GM19193 (cell line): Measurements from ENCODE around the gene ULK4.
A peak's percentile ranks its signal among the peaks of the same experiment; 100 is the strongest.

Source experiments
- POLR2A ChIP-seq: IDR thresholded peaks from 4 replicates; pipeline ENCODE4 v1.6.1; 2011; ENCODE audit not compliant: insufficient read depth, insufficient read length; ENCODE audit errors: extremely low read depth

ULK4 gene

DNA sequence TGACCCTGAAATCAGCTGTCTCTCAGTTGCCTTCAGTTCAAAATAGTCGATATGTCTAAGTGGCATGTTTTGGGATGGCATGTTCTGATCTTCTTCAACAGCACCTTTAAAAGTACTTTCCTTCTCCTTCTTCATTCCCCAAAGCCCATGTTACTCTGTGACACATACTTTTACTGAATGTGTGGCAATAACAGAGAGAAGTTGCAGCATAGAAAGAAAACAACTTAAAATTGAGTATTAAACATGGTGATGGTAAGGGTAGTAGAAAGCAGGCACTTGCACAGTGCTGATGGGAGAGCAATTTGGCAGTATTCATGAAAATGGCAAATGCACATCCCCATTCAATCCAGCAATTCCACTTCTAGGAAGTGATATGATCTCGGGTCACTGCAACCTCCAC is 12.3 kb upstream of the ULK4 start:
- TF ChIP-seq POLR2A = no peak

DNA sequence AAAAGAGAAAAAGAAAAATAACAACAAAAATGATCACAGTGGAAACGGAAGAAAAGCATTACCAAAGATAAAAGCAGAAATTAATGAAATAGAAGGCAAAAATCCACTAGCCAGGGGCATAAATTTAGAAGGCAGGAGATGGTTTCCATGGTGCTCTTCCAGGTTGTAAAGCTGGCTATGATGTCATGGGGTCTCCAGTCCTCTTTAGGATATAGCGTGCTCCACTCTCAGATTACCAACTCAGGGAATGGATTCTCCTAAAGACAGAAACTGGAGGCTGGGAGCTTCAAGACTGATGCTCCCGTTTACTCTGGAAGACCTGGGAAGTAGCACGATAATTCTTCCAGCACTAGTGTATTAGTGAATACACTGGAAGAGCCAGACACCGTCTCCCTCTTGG is 10.9 kb upstream of the ULK4 start:
- TF ChIP-seq POLR2A = no peak

DNA sequence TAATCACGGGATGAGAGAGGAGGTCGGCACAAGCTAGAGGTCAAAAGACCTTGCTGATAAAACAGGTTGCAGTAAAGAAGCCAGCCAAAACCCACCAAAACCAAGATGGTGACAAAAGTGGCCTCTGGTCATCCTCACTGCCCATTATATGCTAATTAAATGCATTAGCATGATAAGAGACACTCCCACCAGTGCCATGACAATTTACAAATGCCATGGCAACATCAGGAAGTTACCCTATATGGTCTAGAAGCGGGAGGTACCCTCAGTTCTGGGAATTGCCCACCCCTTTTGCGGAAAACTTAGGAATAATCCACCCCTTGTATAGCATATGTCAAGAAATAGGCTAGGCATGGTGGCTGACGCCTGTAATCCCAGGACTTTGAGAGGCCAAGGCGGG is 4.3 kb upstream of the ULK4 start:
- no peak for TF ChIP-seq POLR2A

DNA sequence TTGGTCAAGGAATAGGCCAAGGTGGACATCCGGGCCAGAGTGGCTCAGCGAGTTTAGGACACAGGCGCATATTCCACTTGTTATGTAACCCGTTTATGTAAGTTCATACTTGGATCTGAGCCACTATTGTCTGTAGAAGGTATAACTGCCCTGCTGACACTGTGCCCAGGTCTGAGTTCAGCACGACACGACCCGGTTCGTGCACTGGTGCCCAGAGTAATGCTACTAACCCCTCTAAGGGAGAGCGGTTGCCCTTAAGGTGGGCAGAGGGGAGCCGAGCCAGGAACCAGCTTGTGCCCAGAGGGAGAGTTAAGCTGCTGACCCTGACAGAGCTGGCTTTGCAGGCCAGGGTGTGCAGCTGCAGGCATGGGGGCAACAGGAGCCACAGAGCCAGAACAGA is 1.9 kb upstream of the ULK4 start:
- TF ChIP-seq POLR2A = no peak

DNA sequence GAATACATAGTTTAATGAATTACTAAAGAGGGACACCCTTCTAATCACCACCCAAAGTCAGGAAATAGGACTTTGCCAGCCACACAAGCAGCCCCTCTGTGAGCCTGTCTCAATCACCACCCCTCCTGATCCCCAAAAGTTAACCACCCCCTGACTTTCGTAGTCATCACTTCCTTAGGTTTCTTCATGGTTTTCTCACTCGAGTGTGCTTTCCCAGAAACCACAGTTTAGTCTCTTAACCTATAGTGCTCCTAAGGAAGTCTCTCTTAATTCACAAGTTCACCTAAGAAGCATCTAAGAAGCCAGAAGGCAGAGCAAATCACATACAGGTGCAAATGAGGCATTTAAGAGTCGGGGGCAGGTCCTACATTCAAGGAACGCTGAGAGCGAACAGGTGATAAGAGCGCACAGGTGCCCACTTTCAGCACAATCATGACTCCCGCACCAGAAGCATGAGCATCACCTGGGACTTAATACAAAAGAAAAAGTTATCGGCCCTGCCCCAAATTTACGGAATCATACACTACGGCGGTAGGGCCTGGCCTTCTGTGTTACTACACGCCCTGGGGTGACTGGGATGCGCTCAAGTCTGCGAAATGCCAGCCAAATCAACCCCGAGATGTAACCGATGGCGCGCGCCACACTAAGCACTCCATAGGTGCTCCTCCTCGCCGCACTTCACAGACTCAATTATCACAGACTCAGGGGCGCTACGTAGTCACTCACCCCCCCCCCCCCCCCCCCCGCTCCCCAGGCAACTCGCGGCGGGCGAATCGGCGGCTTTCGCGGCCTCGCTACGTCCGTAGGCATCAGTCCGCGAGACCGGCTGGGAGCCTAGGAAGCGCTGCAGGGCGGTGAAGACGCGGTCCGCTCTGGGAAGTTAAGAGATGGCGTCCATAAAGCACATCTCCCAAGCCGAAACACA is 815 bp downstream of the ULK4 start:
- peak; percentile 1 for TF ChIP-seq POLR2A

DNA sequence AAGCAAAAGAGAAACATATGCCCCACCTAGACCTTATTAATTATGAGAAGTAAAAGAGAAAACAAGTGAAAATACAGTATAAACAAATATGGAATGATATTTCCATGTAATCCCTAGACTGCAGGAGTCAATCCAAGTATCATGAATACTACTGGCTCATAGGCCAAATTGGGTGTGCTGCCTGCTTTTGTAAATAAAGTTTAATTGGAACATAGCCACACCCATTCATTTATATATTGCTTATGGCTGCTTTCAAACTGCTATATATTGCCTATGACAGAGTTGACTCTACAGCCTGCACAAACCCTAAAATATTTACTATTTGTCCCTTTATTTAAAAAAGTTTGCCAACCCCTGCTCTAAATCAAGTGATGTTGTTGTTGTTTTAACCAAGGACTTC is 5.3 kb downstream of the ULK4 start:
- no peak for TF ChIP-seq POLR2A

DNA sequence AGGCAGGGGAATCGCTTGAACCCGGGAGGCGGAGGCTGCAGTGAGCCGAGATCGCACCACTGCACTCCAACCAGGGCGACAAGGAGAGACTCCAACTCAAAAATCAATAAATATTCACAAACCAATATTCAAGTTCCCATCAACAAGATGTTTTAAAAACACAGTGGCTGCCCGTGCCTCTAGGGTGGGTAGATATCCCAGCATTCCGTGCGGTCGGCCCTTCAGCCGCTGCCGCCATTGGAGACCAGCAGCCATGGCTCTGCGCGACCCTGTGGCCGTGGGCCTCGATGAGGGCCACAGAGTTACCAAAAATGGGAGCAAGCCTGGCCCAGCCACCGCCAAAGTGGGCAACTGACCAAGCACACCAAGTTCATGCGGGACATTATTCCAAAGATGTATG is 6.7 kb downstream of the ULK4 start:
- TF ChIP-seq POLR2A = no peak

DNA sequence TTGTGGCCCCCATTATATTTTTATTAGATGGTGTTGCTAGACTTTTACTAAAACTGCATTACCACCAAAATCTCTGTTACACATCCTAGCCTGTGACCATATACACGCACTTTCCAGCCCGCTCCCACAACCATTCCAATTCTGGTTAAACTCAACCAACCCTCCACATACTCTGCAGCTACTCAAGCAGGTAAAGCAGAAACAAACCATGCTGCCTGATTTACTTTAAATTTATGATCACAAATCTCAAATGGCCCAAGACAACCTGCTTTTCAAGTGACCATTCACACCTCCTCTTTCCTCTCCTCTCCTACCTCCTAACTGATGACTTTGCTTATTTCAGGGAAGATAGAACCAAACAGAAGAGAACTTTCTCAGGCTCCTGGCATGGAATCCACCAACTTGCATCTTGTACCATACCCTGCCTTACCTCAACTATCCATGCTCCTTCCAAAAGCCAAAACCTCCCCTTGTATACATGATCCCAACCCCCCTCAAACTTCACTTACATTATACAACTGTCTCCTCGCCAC is 18.5 kb downstream of the ULK4 start:
- no peak for TF ChIP-seq POLR2A

DNA sequence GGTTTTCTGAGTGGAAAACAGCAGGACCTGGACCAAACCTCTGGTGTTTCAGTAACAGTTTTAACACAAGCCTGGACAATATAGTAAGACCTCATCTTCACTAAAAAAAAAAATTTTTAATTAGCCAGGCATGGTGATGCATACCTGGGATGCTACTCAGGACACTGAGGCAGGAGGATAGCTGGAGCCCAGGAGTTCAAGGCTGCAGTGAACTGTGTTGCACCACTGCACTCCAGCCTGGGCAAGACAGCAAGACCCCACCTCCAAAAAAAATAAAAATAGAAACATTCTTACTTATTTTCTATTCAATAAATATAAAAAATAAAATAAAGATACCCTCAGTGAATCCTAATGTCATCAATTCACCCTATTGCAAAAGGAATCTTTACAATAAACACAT is 21.5 kb downstream of the ULK4 start:
- TF ChIP-seq POLR2A = no peak

DNA sequence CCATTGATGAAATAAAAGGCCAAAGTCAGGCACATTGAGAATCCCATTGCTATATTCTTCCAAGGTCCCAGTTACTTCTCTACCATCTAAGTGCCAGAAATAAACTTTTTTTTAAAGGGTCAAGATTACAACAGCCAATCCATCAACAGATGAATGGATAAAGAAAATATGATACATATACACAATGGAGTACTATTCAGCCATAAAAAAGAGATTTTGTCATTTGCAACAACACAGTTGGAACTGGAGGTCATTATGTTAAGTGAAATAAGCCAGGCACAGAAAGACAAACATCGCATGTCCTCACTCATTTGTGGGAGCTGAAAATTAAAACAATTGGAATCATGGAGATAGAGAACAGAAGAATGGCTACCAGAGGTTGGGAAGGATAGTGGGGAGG is 25.5 kb downstream of the ULK4 start:
- no peak for TF ChIP-seq POLR2A

DNA sequence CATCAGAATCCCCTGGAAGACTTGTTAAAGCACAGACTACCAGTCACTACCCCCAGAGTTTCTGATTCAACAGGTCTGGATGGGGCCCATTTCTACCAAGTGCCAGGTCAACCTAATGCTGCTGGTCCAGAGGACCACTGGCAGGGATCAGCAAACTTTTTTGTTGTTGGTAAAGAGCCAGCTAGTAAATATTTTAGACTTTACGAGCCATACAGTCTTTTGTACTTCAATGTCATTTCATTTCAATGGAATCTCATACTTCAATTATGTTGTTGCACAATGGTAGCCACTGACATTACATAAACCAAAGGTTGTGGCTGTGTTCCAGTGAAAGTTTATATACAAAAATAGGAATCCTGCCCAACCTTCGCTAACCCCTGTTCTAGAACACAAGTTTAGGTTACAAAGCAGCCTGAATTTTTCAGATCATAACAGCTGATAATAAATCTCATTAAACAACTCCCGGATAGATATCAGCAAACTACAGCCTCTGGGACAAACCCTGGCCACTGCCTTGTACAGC is 28.7 kb downstream of the ULK4 start:
- no peak for TF ChIP-seq POLR2A

DNA sequence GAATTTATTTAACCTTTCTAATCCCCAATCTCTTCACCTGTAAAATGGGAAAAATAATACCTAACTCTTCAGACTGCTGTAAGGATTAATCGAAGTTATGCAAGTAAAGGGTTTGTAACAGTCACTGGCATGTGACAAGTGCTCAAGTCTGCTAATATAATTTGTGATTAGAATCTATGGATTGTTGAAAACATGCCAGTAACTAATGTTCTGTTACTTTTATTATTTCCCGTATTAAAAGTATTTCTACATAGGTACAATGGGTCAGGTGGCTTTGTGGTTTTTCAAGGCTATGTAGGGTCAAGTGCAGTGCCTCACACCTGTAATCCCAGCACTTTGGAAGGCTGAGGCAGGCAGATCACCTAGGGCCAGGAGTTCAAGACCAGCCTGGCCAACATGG is 29.4 kb downstream of the ULK4 start:
- no peak for TF ChIP-seq POLR2A

DNA sequence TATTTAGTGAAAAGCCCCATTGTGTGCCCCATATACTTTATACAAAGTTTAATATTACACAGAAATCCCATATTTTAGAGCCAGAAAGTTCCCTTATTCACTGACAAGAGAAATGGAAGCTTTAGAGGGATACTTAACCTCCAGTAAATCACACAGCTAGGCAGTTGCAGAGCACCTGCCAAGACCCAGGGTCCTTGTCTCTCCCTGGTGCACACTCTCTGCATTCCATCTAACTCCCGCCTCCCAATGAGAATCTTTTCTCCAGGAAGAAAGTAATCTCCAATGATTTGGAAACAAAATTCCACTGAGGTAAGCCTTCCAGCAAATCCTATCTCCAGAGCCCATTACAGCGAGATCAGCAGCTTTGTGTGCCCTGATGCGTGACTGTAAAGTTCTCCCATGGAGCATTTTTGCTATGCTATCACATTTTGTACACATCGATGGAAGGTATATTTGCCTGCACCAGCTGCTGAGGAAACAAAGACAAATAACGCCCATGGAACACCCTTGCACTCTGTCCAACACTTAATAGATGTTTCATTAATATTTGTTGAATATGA is 41.4 kb downstream of the ULK4 start:
- no peak for TF ChIP-seq POLR2A

DNA sequence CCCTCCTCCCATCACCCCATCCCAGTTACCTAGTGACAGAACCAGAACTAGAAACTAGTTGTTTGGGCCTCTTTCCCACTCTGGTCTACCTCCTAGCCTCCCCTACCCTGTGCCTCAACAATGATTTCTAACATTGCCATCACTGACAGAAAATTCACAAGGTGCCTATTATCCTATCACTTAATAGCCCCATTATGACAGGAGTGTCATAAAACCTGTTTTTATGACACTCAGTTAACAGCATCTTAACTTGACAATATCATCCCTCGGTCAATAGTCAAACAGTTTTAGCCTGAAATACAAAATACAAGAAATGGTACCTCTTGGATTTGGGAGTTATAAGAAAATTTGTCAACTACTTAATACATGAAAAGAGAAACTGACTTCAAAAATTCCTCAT is 46.5 kb downstream of the ULK4 start:
- TF ChIP-seq POLR2A = no peak

DNA sequence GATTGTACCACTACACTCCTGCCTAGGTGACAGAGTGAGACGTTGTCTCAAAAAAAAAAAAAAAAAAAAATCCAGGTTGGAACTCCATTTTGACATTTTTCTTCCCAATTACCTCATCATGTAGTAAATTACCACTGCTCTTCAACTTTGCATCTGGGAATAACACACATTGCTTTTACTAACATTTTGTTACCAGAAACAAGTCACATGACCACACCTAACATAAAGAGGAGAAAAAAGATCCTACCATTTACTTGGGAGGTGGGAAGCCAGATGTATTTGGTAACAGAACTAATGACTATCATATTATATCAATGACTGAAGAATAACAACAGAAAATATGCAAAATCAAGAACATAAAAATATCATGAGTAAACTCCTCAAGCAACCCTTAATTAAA is 49.6 kb downstream of the ULK4 start:
- no peak for TF ChIP-seq POLR2A

DNA sequence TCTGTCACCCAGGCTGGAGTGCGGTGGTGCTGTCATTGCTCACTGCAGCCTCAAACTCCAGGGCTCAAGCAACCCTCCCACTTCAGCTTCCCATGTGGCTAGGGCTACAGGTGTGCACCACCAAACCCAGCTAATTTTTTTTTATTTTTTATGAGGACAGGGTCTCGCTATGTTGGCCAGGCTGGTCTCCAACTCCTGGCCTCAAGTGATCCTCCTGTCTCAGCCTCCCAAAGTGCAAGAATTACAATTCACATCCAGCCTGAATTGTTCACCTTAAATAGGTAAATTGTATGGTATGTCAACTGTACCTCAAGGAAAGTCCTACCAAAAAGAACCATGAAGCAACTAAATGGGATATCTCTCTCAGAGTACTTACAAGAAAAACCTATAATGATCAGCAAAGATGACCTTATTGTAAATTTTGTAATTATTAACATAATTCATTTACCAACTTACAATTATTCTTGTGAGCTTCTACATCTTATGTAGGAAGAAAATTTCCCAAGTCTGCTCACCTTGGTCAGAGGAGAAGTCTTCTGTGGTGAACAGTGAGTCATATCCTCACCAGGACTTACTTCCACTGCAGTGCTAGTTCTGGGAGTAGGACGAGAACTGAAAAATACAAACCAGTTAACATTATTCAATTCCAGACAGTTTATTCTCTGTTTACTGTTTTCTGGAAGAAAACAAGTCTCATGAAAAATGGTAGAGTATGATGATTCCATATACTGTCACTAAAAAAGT is 54.4 kb downstream of the ULK4 start:
- no peak for TF ChIP-seq POLR2A

DNA sequence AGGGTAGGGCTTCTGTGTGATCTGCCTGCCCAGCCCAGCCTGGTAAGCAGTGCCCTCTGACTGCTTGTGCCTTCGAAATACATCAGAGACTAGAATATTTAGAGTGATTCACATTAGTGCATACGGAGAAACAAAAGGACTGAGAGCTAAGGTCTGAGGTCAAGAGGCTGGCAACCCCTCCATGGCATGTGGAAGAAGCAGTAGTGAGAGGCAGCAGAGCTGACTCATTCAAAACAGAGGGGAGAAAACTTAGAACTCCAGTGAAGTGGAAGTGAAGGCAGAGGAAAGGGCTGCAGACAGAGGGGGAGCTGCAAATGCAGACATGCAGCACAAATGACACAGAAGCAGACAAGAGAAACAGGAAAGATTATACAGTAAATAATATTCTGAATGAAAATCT is 61.6 kb downstream of the ULK4 start:
- TF ChIP-seq POLR2A = no peak
